Measurements from ENCODE around the gene FAF1.

GRCh38 chr1:50453266-50453665, 506.8 kb downstream of the FAF1 start:
- TF ChIP-seq CTCF (IDR thresholded peaks at IDR 0.05): no peak
- TF ChIP-seq POLR2A (IDR thresholded peaks at IDR 0.05): no peak
